ENCODE results near the gene DOCK9.

Gene DOCK9

GRCh38 chr13:98997738-98998641 lies 20.1 kb upstream of the DOCK9 start:
- no peak for DNase-seq

DNA sequence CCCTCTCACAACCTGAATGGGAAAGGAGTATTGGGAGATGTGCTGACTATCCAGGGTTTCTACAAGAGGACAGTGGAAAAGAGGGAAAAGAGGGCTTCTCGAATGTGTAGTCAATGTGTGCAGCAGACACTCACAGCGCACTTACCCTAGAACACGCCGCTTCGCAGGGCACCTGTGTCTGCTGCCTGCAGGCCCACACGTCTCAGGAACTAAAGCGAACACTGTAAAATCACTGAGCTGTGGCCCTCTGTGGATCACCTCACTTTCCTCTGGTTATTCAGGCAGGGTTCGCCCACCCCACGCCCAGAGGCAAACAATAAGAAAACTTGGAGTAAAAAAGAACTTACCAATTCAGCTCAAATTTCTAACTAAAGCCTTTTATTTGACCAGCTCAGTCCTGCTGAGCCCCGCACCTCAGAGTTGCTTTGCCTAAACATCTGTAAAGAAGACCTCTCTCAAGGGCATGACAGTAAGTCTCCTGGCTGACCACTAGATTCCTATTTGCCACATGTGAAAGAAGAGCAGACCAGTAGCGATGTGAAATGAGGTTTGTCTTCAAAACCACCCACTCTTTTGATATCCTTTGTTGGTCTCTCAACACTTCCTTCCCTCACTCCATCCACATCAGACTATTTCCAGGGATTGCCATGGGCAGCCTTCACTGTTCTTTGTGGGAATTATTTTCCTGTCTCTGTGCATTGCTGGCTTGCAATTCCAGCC lies 19.3 kb upstream of the DOCK9 start:
- DNase-seq: no peak

DNA sequence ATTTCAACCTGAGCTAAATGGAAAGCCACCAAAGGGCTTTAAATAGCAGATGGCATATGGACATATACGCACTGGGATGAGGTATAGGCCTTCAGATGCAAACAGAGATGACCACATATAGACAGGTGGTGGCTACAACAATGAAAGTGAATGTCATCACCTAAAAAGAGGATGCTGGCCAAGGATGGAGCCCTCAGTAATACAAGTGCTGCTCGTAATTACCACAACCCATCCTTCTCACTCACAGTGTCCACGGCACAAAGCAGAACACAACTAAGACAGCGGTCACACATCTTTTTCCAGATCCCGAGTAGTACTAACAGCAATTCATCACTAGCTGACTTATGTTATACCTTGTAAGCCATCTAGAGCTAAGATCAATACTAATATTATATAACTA lies 18.2 kb upstream of the DOCK9 start:
- no peak for DNase-seq

DNA sequence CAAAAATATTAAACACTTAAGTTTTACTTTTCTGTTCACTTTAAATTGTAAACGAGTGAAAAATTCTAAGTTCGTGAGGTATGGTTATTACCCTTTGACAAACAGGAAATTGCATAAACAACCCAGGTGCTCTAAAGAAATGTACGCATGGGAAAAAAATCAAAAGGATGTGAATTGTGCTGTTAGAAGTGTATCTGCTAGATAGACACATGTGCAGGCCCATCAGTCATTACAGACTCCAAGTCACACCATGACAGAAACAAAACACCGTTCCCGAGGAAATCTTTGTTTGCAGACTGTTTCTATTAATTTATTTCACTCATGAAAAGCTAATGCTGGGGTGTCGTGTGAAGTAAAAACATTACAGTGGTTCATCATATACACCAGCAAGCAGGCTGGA lies 17.0 kb upstream of the DOCK9 start:
- DNase-seq: no peak

DNA sequence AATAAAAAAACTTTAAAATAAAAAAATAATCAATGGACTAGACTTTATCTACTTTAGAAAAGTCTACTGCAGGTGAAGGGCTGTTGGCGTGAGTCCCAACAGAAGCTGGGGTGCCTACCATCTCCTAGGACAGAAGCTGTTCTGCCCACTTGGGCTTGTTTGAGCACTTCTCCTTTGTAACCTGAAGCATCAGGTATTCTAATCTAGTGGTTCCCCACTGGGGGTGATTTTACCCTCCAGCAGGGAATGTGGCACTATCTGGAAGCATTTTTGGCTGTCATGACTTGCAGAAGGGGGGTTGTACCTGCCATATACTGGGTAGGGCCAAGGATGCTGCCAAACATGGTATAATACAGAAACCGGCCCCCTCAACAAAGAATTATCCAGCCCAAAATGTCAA lies 16.2 kb upstream of the DOCK9 start:
- DNase-seq: no peak

DNA sequence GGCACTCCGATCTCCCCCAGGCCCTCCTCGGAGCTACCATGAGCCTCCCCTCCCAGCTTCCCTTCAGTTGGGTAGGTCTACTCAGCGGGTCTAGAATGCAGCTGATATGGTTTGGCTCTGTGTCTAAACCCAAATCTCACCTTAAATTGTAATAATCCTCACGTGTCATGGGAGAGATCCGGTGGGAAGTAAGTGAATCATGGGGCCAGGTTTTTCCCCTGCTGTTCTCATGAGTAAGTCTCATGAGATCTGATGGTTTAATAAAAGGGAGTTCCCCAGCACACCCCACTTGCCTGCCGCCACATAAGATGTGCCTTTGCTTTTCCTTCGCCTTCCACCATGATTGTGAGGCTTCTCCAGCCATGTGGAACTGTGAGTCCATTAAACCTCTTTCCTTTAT lies 14.5 kb upstream of the DOCK9 start:
- no peak for DNase-seq

DNA sequence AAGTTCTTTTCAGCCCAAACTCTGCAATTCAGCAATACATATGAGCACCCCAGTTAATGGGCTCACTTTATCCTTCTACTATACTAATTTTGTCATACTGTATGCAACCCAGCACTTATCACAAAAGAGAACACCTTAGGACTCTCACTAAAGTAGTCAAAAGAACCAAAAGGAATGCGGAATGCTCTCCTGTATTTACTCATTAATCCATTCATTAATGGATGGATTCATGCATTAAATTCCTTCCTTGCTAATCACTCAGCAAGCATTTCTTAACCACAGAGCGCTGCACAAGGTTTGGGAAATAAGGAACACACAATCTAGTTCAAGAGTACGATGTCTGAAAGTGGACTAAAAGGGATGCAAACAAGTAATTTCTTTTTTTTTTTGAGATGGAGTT lies 12.8 kb upstream of the DOCK9 start:
- DNase-seq: no peak

GRCh38 chr13:98989469-98990235 lies 11.8 kb upstream of the DOCK9 start:
- no peak for DNase-seq

GRCh38 chr13:98988780-98989179 lies 10.9 kb upstream of the DOCK9 start:
- DNase-seq: no peak

GRCh38 chr13:98988277-98988676 lies 10.4 kb upstream of the DOCK9 start:
- DNase-seq: no peak

- no peak for DNase-seq
These were observed 9.4 kb upstream of the DOCK9 start for GRCh38 chr13:98987275-98987674.

DNA sequence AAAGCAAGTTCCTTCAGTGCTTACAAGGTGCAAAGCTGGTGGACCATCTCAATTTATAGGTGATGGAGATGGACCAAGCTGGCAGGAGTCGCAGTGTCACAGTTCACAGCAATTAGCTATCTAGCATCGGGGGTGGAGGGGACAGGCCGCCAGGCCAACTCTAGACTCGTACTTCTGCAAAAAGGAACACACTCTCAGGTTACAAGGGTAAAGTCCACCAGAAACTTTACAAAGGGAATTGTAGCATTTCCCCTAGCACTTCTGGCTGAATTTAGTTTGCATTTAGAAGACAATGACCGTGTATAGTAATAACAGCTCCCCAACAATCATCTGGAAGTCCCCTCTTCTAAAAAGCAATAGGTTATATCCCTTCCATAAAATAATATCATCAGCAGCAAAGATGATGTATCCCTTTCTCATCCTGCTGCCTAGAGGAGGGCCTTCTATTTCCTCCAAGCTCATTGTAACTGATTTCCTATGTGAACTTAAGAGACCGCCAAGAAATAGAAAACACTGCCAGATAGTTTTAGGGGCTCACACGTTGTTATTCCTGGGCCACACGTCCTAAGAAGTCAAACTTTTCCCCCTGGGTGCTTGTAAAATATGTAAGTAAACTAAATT lies 8.5 kb upstream of the DOCK9 start:
- DNase-seq: no peak

DNA sequence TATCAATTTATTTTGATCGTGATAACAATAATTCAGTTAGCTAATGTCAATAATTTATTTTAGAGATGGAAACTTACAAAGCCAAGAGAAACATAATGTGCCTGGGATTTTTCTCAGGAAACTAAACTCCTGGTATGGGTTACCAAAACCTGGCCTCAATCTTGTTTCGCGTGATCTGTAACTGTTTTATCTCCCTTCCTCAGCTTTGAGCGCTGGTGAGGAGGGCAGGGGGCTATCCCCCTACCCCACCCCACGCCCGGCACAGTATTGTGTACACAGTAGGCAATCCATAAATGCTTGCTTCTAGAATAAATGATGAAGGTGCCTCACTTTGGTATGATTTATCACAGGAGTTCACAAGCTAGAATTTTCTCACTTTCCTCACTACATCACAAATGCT lies 7.7 kb upstream of the DOCK9 start:
- DNase-seq: no peak

GRCh38 chr13:98984983-98985382 lies 7.1 kb upstream of the DOCK9 start:
- DNase-seq: no peak

DNA sequence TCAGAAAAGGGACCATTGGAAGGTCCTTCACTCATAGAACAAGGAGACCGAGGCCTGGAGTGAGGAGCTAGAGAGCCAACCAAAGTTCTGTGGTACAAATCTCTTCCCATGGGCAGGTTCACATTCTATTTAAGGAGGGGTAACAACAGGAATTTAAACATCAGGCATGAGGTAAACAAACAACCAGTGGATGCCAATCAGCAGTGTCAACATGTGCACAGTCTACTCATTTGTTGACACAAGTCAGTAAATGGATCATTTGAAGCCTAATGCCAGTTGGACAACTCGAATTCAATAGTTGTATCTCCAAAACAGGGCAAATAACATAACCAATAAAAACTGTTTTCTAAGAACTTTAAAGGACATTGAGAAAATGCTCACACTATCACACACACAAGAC lies 6.3 kb upstream of the DOCK9 start:
- no peak for DNase-seq

DNA sequence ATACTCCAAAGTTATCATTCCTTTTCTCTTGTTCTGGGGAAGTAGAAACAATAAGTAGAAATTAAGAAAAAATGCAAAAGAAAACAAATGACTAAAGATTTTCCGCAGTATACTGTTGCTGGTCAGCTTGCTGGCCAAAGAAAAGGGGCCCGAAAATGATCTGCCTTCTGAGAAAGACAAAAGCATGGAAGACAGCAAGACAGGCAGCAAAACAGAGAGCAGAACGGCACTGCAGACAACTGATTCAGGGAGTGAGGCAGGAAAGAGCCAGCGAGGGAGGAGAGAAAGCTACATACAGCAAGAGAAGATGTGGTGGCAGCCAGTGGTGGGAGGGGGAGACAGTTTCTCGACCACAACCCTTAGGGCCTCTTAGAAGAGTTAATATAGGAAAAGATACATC lies 5.3 kb upstream of the DOCK9 start:
- DNase-seq: no peak

GRCh38 chr13:98981369-98982080 lies 3.7 kb upstream of the DOCK9 start:
- DNase-seq: no peak

GRCh38 chr13:98979012-98979660 lies 1.3 kb upstream of the DOCK9 start:
- peak in 1 of 2 experiments; percentile 31 for DNase-seq

GRCh38 chr13:98978280-98978679 lies 416 bp upstream of the DOCK9 start:
- no peak for DNase-seq

DNA sequence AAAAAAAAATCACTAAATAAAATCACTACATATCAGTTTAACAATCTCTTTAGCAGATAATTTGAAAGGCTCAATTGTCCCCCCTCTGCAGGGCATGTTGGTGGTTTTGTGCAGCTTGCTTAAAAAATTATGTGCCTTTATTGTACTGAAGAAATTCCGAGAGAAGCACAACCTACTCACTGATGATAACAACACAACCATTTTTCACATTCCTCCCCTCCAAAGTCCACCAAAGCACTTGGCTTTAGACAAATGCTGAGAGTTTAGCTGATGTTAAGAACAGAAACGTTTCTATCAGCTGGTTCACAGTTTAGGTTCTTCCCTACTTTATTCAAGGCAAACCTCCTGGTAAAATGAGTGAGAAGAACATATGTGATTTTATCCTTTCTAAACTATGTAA lies 923 bp downstream of the DOCK9 start:
- no peak for DNase-seq

DNA sequence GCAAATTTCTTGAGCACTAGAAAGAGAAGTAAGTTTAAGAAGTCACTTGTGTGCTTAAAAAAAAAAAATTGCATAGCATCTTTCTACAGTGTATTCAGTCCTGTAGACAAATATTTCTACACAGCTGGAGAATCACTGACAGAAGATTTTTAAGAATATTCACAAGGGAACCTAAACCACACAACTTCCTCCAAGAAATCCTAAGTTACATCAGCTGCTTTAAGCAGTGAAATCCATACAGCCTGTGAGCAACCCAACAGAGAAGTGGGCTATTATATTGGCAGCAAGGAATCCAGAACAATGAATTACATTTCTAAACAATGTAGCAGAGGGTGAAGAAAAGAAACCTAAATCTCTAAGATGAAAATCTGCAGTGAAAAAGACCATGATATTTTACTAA lies 1.5 kb downstream of the DOCK9 start:
- no peak for DNase-seq

DNA sequence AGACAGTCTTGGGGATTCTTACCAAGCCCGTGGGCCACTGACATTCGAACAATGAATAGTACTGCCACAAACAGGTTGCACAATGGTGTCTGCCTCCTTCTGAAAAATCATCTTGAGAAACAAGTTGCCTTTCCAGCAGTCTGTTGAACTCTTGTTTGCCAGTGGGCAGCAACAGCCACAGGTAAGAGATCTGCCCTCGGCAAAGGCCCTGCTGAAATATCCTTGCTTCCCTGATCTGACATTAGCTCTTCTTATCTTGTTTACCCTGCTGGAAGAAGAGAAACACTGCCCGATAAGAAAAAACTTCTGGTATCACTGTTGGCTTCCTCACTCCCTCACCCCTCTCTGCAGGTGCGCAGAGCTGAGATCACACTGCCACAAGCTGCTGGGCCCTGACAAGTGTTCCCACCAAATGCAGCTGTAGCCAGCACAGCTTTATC lies 2.0 kb downstream of the DOCK9 start:
- DNase-seq: no peak
